ENCODE results near the gene ACLY.

ACLY gene

GRCh38 chr17:41918314-41919164 is at the start of gene ACLY (continued):
- TF ChIP-seq, protein P1, sequence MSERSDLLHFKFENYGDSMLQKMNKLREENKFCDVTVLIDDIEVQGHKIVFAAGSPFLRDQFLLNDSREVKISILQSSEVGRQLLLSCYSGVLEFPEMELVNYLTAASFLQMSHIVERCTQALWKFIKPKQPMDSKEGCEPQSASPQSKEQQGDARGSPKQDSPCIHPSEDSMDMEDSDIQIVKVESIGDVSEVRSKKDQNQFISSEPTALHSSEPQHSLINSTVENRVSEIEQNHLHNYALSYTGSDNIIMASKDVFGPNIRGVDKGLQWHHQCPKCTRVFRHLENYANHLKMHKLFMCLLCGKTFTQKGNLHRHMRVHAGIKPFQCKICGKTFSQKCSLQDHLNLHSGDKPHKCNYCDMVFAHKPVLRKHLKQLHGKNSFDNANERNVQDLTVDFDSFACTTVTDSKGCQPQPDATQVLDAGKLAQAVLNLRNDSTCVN (tag by site-specific recombination; optimal IDR thresholded peaks at IDR 0.05), result peak; percentile 87
- no peak; the same call in 1 of the 2 replicates for TF ChIP-seq EGR2 (tag by site-specific recombination; IDR thresholded peaks at IDR 0.05; ENCODE audit: low read depth)
- TF ChIP-seq ZNF362 (tag by site-specific recombination; IDR thresholded peaks at IDR 0.05), result no peak
- TF ChIP-seq ZFP3 (tag by site-specific recombination; IDR thresholded peaks at IDR 0.05; ENCODE audit: low read depth), result no peak
- peak; percentile 17 for TF ChIP-seq KLF1 (tag by site-specific recombination; IDR thresholded peaks at IDR 0.05)
- no peak for TF ChIP-seq HOXA7 (CRISPR knock-in tag; IDR thresholded peaks at IDR 0.05; ENCODE audit: borderline replicate concordance)
- TF ChIP-seq ZNF391 (tag by site-specific recombination; IDR thresholded peaks at IDR 0.05; ENCODE audit: borderline replicate concordance, low read depth), result peak; percentile 65; the same call in 1 of the 2 replicates
- peak; percentile 96 for TF ChIP-seq ZNF335 (tag by site-specific recombination; conservative IDR thresholded peaks at IDR 0.05)
- TF ChIP-seq YY2 (tag by site-specific recombination; IDR thresholded peaks at IDR 0.05), result 0 out of 2 replicates have a peak, but pooled peaks have one; percentile 32
- no peak for TF ChIP-seq ZNF148 (tag by site-specific recombination; IDR thresholded peaks at IDR 0.05; ENCODE audit: borderline replicate concordance)
- TF ChIP-seq, protein P2, sequence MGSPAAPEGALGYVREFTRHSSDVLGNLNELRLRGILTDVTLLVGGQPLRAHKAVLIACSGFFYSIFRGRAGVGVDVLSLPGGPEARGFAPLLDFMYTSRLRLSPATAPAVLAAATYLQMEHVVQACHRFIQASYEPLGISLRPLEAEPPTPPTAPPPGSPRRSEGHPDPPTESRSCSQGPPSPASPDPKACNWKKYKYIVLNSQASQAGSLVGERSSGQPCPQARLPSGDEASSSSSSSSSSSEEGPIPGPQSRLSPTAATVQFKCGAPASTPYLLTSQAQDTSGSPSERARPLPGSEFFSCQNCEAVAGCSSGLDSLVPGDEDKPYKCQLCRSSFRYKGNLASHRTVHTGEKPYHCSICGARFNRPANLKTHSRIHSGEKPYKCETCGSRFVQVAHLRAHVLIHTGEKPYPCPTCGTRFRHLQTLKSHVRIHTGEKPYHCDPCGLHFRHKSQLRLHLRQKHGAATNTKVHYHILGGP (tag by site-specific recombination; IDR thresholded peaks at IDR 0.05), result no peak
- no peak for TF ChIP-seq ZNF202 (tag by site-specific recombination; IDR thresholded peaks at IDR 0.05; ENCODE audit: borderline replicate concordance)
- peak; percentile 10 for TF ChIP-seq SP7 (tag by site-specific recombination; IDR thresholded peaks at IDR 0.05)
- TF ChIP-seq ZNF670 (tag by site-specific recombination; IDR thresholded peaks at IDR 0.05; ENCODE audit: low read depth), result no peak
- TF ChIP-seq ZNF341 (tag by site-specific recombination; IDR thresholded peaks at IDR 0.05; ENCODE audit: low read depth), result peak; percentile 59; the same call in 1 of the 2 replicates
- 0 out of 2 replicates have a peak, but pooled peaks have one; percentile 12 for TF ChIP-seq ZXDB (tag by site-specific recombination; IDR thresholded peaks at IDR 0.05)
- no peak; the same call in 1 of the 2 replicates for TF ChIP-seq ZNF785 (tag by site-specific recombination; IDR thresholded peaks at IDR 0.05)
- TF ChIP-seq, protein P3, sequence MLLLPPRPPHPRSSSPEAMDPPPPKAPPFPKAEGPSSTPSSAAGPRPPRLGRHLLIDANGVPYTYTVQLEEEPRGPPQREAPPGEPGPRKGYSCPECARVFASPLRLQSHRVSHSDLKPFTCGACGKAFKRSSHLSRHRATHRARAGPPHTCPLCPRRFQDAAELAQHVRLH (tag by site-specific recombination; IDR thresholded peaks at IDR 0.05), result no peak
- TF ChIP-seq, protein P4, sequence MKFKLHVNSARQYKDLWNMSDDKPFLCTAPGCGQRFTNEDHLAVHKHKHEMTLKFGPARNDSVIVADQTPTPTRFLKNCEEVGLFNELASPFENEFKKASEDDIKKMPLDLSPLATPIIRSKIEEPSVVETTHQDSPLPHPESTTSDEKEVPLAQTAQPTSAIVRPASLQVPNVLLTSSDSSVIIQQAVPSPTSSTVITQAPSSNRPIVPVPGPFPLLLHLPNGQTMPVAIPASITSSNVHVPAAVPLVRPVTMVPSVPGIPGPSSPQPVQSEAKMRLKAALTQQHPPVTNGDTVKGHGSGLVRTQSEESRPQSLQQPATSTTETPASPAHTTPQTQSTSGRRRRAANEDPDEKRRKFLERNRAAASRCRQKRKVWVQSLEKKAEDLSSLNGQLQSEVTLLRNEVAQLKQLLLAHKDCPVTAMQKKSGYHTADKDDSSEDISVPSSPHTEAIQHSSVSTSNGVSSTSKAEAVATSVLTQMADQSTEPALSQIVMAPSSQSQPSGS (tag by site-specific recombination; IDR thresholded peaks at IDR 0.05; ENCODE audit: low read depth), result no peak
- peak; percentile 84 for TF ChIP-seq KLF8 (tag by site-specific recombination; IDR thresholded peaks at IDR 0.05)
- TF ChIP-seq ZNF521 (tag by site-specific recombination; IDR thresholded peaks at IDR 0.05), result no peak
- no peak for TF ChIP-seq KLF9 (tag by site-specific recombination; IDR thresholded peaks at IDR 0.05; ENCODE audit: low read depth)
- TF ChIP-seq ZNF37A (tag by site-specific recombination; IDR thresholded peaks at IDR 0.05), result no peak
- peak; percentile 78 for TF ChIP-seq IKZF3 (tag by site-specific recombination; IDR thresholded peaks at IDR 0.05)
- TF ChIP-seq ZNF433 (tag by site-specific recombination; IDR thresholded peaks at IDR 0.05; ENCODE audit: low read depth), result no peak
- TF ChIP-seq, protein P5, sequence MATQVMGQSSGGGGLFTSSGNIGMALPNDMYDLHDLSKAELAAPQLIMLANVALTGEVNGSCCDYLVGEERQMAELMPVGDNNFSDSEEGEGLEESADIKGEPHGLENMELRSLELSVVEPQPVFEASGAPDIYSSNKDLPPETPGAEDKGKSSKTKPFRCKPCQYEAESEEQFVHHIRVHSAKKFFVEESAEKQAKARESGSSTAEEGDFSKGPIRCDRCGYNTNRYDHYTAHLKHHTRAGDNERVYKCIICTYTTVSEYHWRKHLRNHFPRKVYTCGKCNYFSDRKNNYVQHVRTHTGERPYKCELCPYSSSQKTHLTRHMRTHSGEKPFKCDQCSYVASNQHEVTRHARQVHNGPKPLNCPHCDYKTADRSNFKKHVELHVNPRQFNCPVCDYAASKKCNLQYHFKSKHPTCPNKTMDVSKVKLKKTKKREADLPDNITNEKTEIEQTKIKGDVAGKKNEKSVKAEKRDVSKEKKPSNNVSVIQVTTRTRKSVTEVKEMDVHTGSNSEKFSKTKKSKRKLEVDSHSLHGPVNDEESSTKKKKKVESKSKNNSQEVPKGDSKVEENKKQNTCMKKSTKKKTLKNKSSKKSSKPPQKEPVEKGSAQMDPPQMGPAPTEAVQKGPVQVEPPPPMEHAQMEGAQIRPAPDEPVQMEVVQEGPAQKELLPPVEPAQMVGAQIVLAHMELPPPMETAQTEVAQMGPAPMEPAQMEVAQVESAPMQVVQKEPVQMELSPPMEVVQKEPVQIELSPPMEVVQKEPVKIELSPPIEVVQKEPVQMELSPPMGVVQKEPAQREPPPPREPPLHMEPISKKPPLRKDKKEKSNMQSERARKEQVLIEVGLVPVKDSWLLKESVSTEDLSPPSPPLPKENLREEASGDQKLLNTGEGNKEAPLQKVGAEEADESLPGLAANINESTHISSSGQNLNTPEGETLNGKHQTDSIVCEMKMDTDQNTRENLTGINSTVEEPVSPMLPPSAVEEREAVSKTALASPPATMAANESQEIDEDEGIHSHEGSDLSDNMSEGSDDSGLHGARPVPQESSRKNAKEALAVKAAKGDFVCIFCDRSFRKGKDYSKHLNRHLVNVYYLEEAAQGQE (tag by site-specific recombination; IDR thresholded peaks at IDR 0.05), result 0 out of 2 replicates have a peak, but pooled peaks have one; percentile 15
- 0 out of 2 replicates have a peak, but pooled peaks have one; percentile 63 for TF ChIP-seq TRIM28 (IDR thresholded peaks at IDR 0.05; ENCODE audit: borderline replicate concordance, low read length)

All from HEK293 (cell line).